H9 (cell line): ENCODE measurements around the gene FAM151A. TPM values are rescaled to one million over a fixed set of nuclear protein-coding genes. Genes with fewer than 3 reads are reported as not detected.

Experiments used
- DNase-seq: peaks from one replicate; pipeline ENCODE4 v3.0.0-alpha.2; 2017
- H2AFZ ChIP-seq: one replicate; pipeline ENCODE4 v1.6.1; 2013; ENCODE audit warnings: mild to moderate bottlenecking, low read length, control low read depth, moderate library complexity
- H2AK5ac ChIP-seq: 2 replicates; pipeline ENCODE4 v1.6.1; 2013; ENCODE audit warnings: low read length, control low read depth, mixed read lengths; ENCODE audit not compliant: insufficient read length
- H2BK120ac ChIP-seq: one replicate; pipeline ENCODE4 v1.6.1; 2013; ENCODE audit warnings: low read depth, mild to moderate bottlenecking, low read length, control low read depth, inconsistent platforms; ENCODE audit not compliant: poor library complexity, severe bottlenecking
- H2BK12ac ChIP-seq: 2 replicates; pipeline ENCODE4 v1.6.1; 2013; ENCODE audit warnings: low read length, control low read depth, mixed read lengths, low read depth; ENCODE audit not compliant: insufficient read length
- H2BK15ac ChIP-seq: 2 replicates; pipeline ENCODE4 v1.6.1; 2013; ENCODE audit warnings: low read depth, low read length, control low read depth
- H2BK20ac ChIP-seq: one replicate; pipeline ENCODE4 v1.6.1; 2013; ENCODE audit warnings: low read depth, mild to moderate bottlenecking, low read length, control low read depth, inconsistent platforms; ENCODE audit not compliant: poor library complexity, severe bottlenecking
- H2BK5ac ChIP-seq: 2 replicates; pipeline ENCODE4 v1.6.1; 2013; ENCODE audit warnings: low read length, control low read depth, mixed read lengths; ENCODE audit not compliant: insufficient read length
- H3K14ac ChIP-seq: 2 replicates; pipeline ENCODE4 v1.6.1; 2013; ENCODE audit warnings: low read length, control low read depth; ENCODE audit not compliant: insufficient read depth
- H3K18ac ChIP-seq: 2 replicates; pipeline ENCODE4 v1.6.1; 2013; ENCODE audit warnings: low read depth, mild to moderate bottlenecking, mixed read lengths, low read length, control low read depth; ENCODE audit not compliant: insufficient read length
- H3K23ac ChIP-seq: 2 replicates; pipeline ENCODE4 v1.6.1; 2013; ENCODE audit warnings: low read length, control low read depth, mixed read lengths, low read depth; ENCODE audit not compliant: insufficient read length
- H3K23me2 ChIP-seq: 2 replicates; pipeline ENCODE4 v1.6.1; 2013; ENCODE audit warnings: low read depth, mild to moderate bottlenecking, mixed read lengths, low read length, control low read depth; ENCODE audit not compliant: insufficient read length, poor library complexity, severe bottlenecking
- H3K27ac ChIP-seq: 2 replicates; pipeline ENCODE4 v1.5.1; 2013; ENCODE audit warnings: low read length, control low read depth, mixed read lengths, low read depth; ENCODE audit not compliant: insufficient read length
- H3K27me3 ChIP-seq: 2 replicates; pipeline ENCODE4 v1.6.1; 2013; ENCODE audit warnings: low read length, control low read depth, inconsistent platforms; ENCODE audit not compliant: insufficient read depth
- H3K4ac ChIP-seq: 2 replicates; pipeline ENCODE4 v1.6.1; 2013; ENCODE audit warnings: low read depth, mild to moderate bottlenecking, control low read depth, inconsistent platforms, low read length, moderate library complexity
- H3K4me1 ChIP-seq: 2 replicates; pipeline ENCODE4 v1.6.1; 2013; ENCODE audit warnings: low read length, control low read depth, inconsistent platforms; ENCODE audit not compliant: insufficient read depth
- H3K4me2 ChIP-seq: 2 replicates; pipeline ENCODE4 v1.6.1; 2013; ENCODE audit warnings: low read length, control low read depth, mixed read lengths; ENCODE audit not compliant: insufficient read length, insufficient read depth
- H3K56ac ChIP-seq: 2 replicates; pipeline ENCODE4 v1.6.1; 2013; ENCODE audit warnings: low read depth, mild to moderate bottlenecking, mixed read lengths, low read length, control low read depth; ENCODE audit not compliant: insufficient read length
- H3K79me1 ChIP-seq: 2 replicates; pipeline ENCODE4 v1.6.1; 2013; ENCODE audit warnings: low read depth, mild to moderate bottlenecking, moderate library complexity, low read length, control low read depth, inconsistent platforms; ENCODE audit not compliant: insufficient read depth, poor library complexity, severe bottlenecking
- H3K79me2 ChIP-seq: 2 replicates; pipeline ENCODE4 v1.6.1; 2013; ENCODE audit warnings: low read length, control low read depth, inconsistent platforms; ENCODE audit not compliant: insufficient read depth
- H3K9ac ChIP-seq: 2 replicates; pipeline ENCODE4 v1.6.1; 2013; ENCODE audit warnings: low read length, control low read depth, mixed read lengths; ENCODE audit not compliant: insufficient read length; ENCODE audit errors: extremely low read depth
- H3K9me3 ChIP-seq: one replicate; pipeline ENCODE4 v1.6.1; 2013; ENCODE audit warnings: low read depth, low read length, inconsistent platforms; ENCODE audit not compliant: control insufficient read depth
- H3T11ph ChIP-seq: one replicate; pipeline ENCODE4 v1.6.1; 2013; ENCODE audit warnings: mild to moderate bottlenecking, low read length, control low read depth, inconsistent platforms
- H4K20me1 ChIP-seq: one replicate; pipeline ENCODE4 v1.6.1; 2013; ENCODE audit not compliant: control insufficient read depth, insufficient read length, insufficient read depth
- H4K5ac ChIP-seq: 2 replicates; pipeline ENCODE4 v1.6.1; 2013; ENCODE audit warnings: low read depth, mild to moderate bottlenecking, mixed read lengths, low read length, control low read depth; ENCODE audit not compliant: insufficient read length
- H4K8ac ChIP-seq: replicated peaks from 2 replicates; pipeline ENCODE4 v1.6.1; 2013; ENCODE audit warnings: low read length, control low read depth, mixed read lengths, low read depth; ENCODE audit not compliant: insufficient read length
- H4K91ac ChIP-seq: 2 replicates; pipeline ENCODE4 v1.6.1; 2013; ENCODE audit warnings: low read depth, mild to moderate bottlenecking, moderate library complexity, mixed read lengths, low read length, control low read depth; ENCODE audit not compliant: insufficient read length
- H3K27ac Mint-ChIP-seq, 3 experiments: 2 replicates in 2 of 3; 3 replicates in 1 of 3; pipeline ENCODE4 v1.8.0; 2020 to 2021; ENCODE audit warnings: mixed read lengths in 3 of 3, mild to moderate bottlenecking in 1 of 3, moderate library complexity in 1 of 3
- H3K27me3 Mint-ChIP-seq: 2 replicates; pipeline ENCODE4 v1.8.0; 2021; ENCODE audit warnings: low read depth, mild to moderate bottlenecking, moderate library complexity, mixed read lengths
- H3K36me3 Mint-ChIP-seq, 3 experiments: 2 replicates in 2 of 3; 3 replicates in 1 of 3; pipeline ENCODE4 v1.8.0; 2020 to 2021; ENCODE audit warnings: low read depth in 3 of 3, mixed read lengths in 3 of 3; ENCODE audit not compliant: insufficient read depth in 1 of 3
- H3K4me1 Mint-ChIP-seq, 2 experiments: 2 replicates each; pipeline ENCODE4 v1.8.0; 2020; ENCODE audit warnings: mixed read lengths in 2 of 2
- H3K4me3 Mint-ChIP-seq, 2 experiments: 2 replicates in 1 of 2; 3 replicates in 1 of 2; pipeline ENCODE4 v1.8.0; 2020 to 2021; ENCODE audit warnings: mild to moderate bottlenecking in 2 of 2, mixed read lengths in 2 of 2, moderate library complexity in 1 of 2
- H3K9me3 Mint-ChIP-seq, 2 experiments: 2 replicates in 1 of 2; 3 replicates in 1 of 2; pipeline ENCODE4 v1.8.0; 2020; ENCODE audit warnings: mild to moderate bottlenecking in 2 of 2, mixed read lengths in 2 of 2, moderate library complexity in 1 of 2
- CTCF ChIP-seq: fragments of 200-600 bp; sonication (generic); conservative IDR thresholded peaks from 3 replicates; pipeline ENCODE4 v1.8.0; 2021; ENCODE audit warnings: antibody characterized with exemption, mild to moderate bottlenecking
- WGBS: extraction: QIAGEN DNeasy Blood & Tissue Kit; methylation state at CpG from one replicate; pipeline ENCODE4 v1.1.7; 2013; ENCODE audit warnings: missing lambda C conversion rate, low lambda C conversion rate, mixed read lengths; ENCODE audit not compliant: insufficient read length; ENCODE audit errors: extremely low coverage; 5-methylcytosine and 5-hydroxymethylcytosine counted together
- total RNA-seq: library from RNA; stranded (reverse); gene quantifications from 2 replicates; pipeline ENCODE4 v1.2.1, GENCODE V29; 2021

The FAM151A gene
- total RNA-seq, 1 experiment from 2014 or later, result not detected

GRCh38 chr1:54569339-54569738, 54.0 kb downstream of the FAM151A start:
- no peak overlapping the region for H4K8ac ChIP-seq
- H3K56ac ChIP-seq, result no peak overlapping the region
- no peak overlapping the region for H3K4me2 ChIP-seq
- no peak overlapping the region for H2BK5ac ChIP-seq
- no peaks in the 10 kb centered on the region for H3K36me3 Mint-ChIP-seq
- no peak overlapping the region for H3K4ac ChIP-seq
- no peak overlapping the region for H3K4me3 Mint-ChIP-seq
- no peak overlapping the region for H2AFZ ChIP-seq
- TF ChIP-seq CTCF, result no peak
- H3K23me2 ChIP-seq, result no peaks in the 10 kb centered on the region
- H2BK120ac ChIP-seq, result no peak overlapping the region
- no peaks in the 10 kb centered on the region for H3K9me3 Mint-ChIP-seq
- no peaks in the 10 kb centered on the region for H4K20me1 ChIP-seq
- H3K27me3 ChIP-seq, result no peaks in the 10 kb centered on the region
- no peaks in the 10 kb centered on the region for H3K79me1 ChIP-seq
- H3K14ac ChIP-seq, result no peak overlapping the region
- H3K9me3 ChIP-seq, result no peaks in the 10 kb centered on the region
- H2AK5ac ChIP-seq, result no peak overlapping the region
- H3K4me1 ChIP-seq, result peaks cover 8% of the 10 kb centered on the region; the same call in 1 of the 2 replicates
- H3K18ac ChIP-seq, result no peak overlapping the region
- H2BK12ac ChIP-seq, result no peak overlapping the region
- H2BK20ac ChIP-seq, result no peak overlapping the region
- H3K27ac ChIP-seq, result no peak overlapping the region
- no peak overlapping the region for H2BK15ac ChIP-seq
- H4K91ac ChIP-seq, result no peak overlapping the region
- DNase-seq, result no peak
- H3K27me3 Mint-ChIP-seq, result no peaks in the 10 kb centered on the region; the same call in 1 of the 2 replicates
- peak overlapping the region; percentile 90 to 94 (median 92); a peak in 6 of 7 replicates for H3K27ac Mint-ChIP-seq
- no CpG with 5 or more reads among the region's 4 CpGs for WGBS
- no peak overlapping the region for H3K9ac ChIP-seq
- H3K4me1 Mint-ChIP-seq, result peaks cover 36 to 55% of the 10 kb centered on the region in 2 experiments
- H3K79me2 ChIP-seq, result no peaks in the 10 kb centered on the region
- no peak overlapping the region for H3T11ph ChIP-seq
- no peak overlapping the region for H3K23ac ChIP-seq
- no peak overlapping the region for H4K5ac ChIP-seq
